Stimulated activated CD8-positive, alpha-beta memory T cell treated with anti-CD3 and anti-CD28 coated beads, Interleukin-7, amount 100 ng/mL, for 4 hours (primary cell): Measurements from ENCODE around the gene C16orf89.

ENCODE experiments used
- DNase-seq, 2 donors: peaks; one replicate each; pipeline ENCODE4 v3.0.0-alpha.2; 2020; ENCODE audit warnings: low read depth in 2 of 2

C16orf89 gene

GRCh38 chr16:5028950-5029475, 36.7 kb downstream of the C16orf89 start:
- no peak for DNase-seq

GRCh38 chr16:5027575-5028235, 38.1 kb downstream of the C16orf89 start:
- no peak for DNase-seq

- DNase-seq = no peak
These were observed 38.7 kb downstream of the C16orf89 start for GRCh38 chr16:5027086-5027485.

GRCh38 chr16:5026664-5027063, 39.1 kb downstream of the C16orf89 start:
- DNase-seq = no peak

- no peak for DNase-seq
These were observed 40.6 kb downstream of the C16orf89 start for GRCh38 chr16:5025171-5025632.

GRCh38 chr16:5024632-5025031, 41.1 kb downstream of the C16orf89 start:
- DNase-seq = no peak

GRCh38 chr16:5022521-5022920, 43.2 kb downstream of the C16orf89 start:
- DNase-seq = no peak

GRCh38 chr16:5020551-5020950, 45.2 kb downstream of the C16orf89 start:
- DNase-seq = no peak

- no peak for DNase-seq
These were observed 46.0 kb downstream of the C16orf89 start for GRCh38 chr16:5019775-5020174.

GRCh38 chr16:5018793-5019192, 47.0 kb downstream of the C16orf89 start:
- no peak for DNase-seq

- no peak for DNase-seq
These were observed 48.1 kb downstream of the C16orf89 start for GRCh38 chr16:5017678-5017969.

- DNase-seq = no peak
These were observed 48.6 kb downstream of the C16orf89 start for GRCh38 chr16:5016967-5017677.

- no peak for DNase-seq
These were observed 49.9 kb downstream of the C16orf89 start for GRCh38 chr16:5015887-5016286.

- DNase-seq = no peak
These were observed 50.4 kb downstream of the C16orf89 start for GRCh38 chr16:5015351-5015750.

GRCh38 chr16:5012887-5013286, 52.9 kb downstream of the C16orf89 start:
- DNase-seq = no peak

- no peak for DNase-seq
These were observed 54.1 kb downstream of the C16orf89 start for GRCh38 chr16:5011637-5012036.

- no peak for DNase-seq
These were observed 55.0 kb downstream of the C16orf89 start for GRCh38 chr16:5010576-5011329.

GRCh38 chr16:5008311-5008731, 57.4 kb downstream of the C16orf89 start:
- DNase-seq = no peak

GRCh38 chr16:5007256-5007655, 58.5 kb downstream of the C16orf89 start:
- no peak for DNase-seq

GRCh38 chr16:5006348-5007193, 59.2 kb downstream of the C16orf89 start:
- DNase-seq = no peak

GRCh38 chr16:5005916-5006315, 59.8 kb downstream of the C16orf89 start:
- DNase-seq = no peak

- no peak for DNase-seq
These were observed 61.4 kb downstream of the C16orf89 start for GRCh38 chr16:5004311-5004710.
